ENCODE results near the gene STARD9.

GRCh38 chr15:42727750-42728381 lies 152.5 kb downstream of the STARD9 start:
- TF ChIP-seq CTCF (IDR thresholded peaks at IDR 0.05) (no peak), POLR2A (IDR thresholded peaks at IDR 0.05) (no peak)

Data from right lobe of liver (tissue), 4 donors.